Keratinocyte (primary cell): Measurements from ENCODE around the gene ARHGEF3. TPM values are rescaled to one million over a fixed set of nuclear protein-coding genes. Genes with fewer than 3 reads are reported as not detected.
"Not testable (repeated sequence)": the region's sequence is repeated elsewhere in the genome, so short reads cannot be mapped to it uniquely, and the experiment has no call there.

Experiments used
- DNase-seq: peaks from one replicate; pipeline ENCODE4 v3.0.0-alpha.2; 2011; ENCODE audit warnings: low read depth, missing footprints, low spot score
- FAIRE-seq: peaks from 2 replicates; lab custom pipeline; 2011; peaks lifted over from hg19 to GRCh38; lab: Jason Lieb, UNC
- H2AFZ ChIP-seq: 2 replicates; pipeline ENCODE4 v1.6.0; 2012; ENCODE audit warnings: low read length, control low read depth, inconsistent platforms; ENCODE audit not compliant: control insufficient read depth
- H3K27ac ChIP-seq: 2 replicates; pipeline ENCODE4 v1.5.1; 2011; ENCODE audit warnings: low read length; ENCODE audit not compliant: control insufficient read depth, insufficient read depth
- H3K27me3 ChIP-seq: 3 replicates; pipeline ENCODE4 v1.6.0; 2011; ENCODE audit warnings: low read length; ENCODE audit not compliant: control insufficient read depth, insufficient read depth; ENCODE audit errors: extremely low read depth
- H3K36me3 ChIP-seq, 2 experiments: 2 replicates in 1 of 2; 3 replicates in 1 of 2; pipeline ENCODE4 v1.5.1; 2011; ENCODE audit warnings: low read length in 2 of 2, mild to moderate bottlenecking in 1 of 2; ENCODE audit not compliant: control insufficient read depth in 2 of 2, insufficient read depth in 2 of 2; ENCODE audit errors: extremely low read depth in 1 of 2
- H3K4me1 ChIP-seq: 3 replicates; pipeline ENCODE4 v1.5.1; 2011; ENCODE audit warnings: low read length; ENCODE audit not compliant: control insufficient read depth, insufficient read depth; ENCODE audit errors: extremely low read depth
- H3K4me2 ChIP-seq: 3 replicates; pipeline ENCODE4 v1.6.0; 2011; ENCODE audit warnings: low read depth, low read length; ENCODE audit not compliant: control insufficient read depth, insufficient read depth; ENCODE audit errors: extremely low read depth
- H3K4me3 ChIP-seq, 3 experiments: fragments of 200-600 bp in 1 of 3; sonication (generic) in 1 of 3; 2 replicates in 2 of 3; 3 replicates in 1 of 3; pipeline ENCODE4 v1.5.1; 2011 to 2016; ENCODE audit warnings: low read length in 3 of 3, mild to moderate bottlenecking in 3 of 3, control low read depth in 2 of 3, inconsistent platforms in 1 of 3, low read depth in 1 of 3, mixed read lengths in 1 of 3, mixed run types in 1 of 3, moderate library complexity in 1 of 3; ENCODE audit not compliant: control insufficient read depth in 2 of 3, insufficient read depth in 2 of 3; ENCODE audit errors: extremely low read depth in 1 of 3
- H3K79me2 ChIP-seq: 2 replicates; pipeline ENCODE4 v1.6.0; 2012; ENCODE audit warnings: low read length; ENCODE audit not compliant: control insufficient read depth, insufficient read depth
- H3K9ac ChIP-seq: 3 replicates; pipeline ENCODE4 v1.6.0; 2011; ENCODE audit warnings: low read length; ENCODE audit not compliant: control insufficient read depth, insufficient read depth; ENCODE audit errors: extremely low read depth
- H3K9me1 ChIP-seq: 3 replicates; pipeline ENCODE4 v1.6.0; 2011; ENCODE audit warnings: low read length; ENCODE audit not compliant: control insufficient read depth, insufficient read depth; ENCODE audit errors: extremely low read depth
- H3K9me3 ChIP-seq: 2 replicates; pipeline ENCODE4 v1.5.1; 2012; ENCODE audit warnings: low read depth, low read length; ENCODE audit not compliant: control insufficient read depth
- H4K20me1 ChIP-seq: 3 replicates; pipeline ENCODE4 v1.6.0; 2011; ENCODE audit warnings: low read length; ENCODE audit not compliant: control insufficient read depth, insufficient read depth; ENCODE audit errors: extremely low read depth
- CTCF ChIP-seq, 3 experiments: IDR thresholded peaks in 1 of 3; conservative IDR thresholded peaks in 1 of 3; optimal IDR thresholded peaks in 1 of 3; 2 replicates in 2 of 3; 3 replicates in 1 of 3; pipeline versions ENCODE3 to v1.5.1; 2011; ENCODE audit warnings: low read length in 3 of 3, mild to moderate bottlenecking in 3 of 3, moderate library complexity in 2 of 3, control low read depth in 1 of 3, inconsistent platforms in 1 of 3; ENCODE audit not compliant: insufficient read depth in 2 of 3; ENCODE audit errors: extremely low read depth in 1 of 3
- EZH2 ChIP-seq: IDR thresholded peaks from one replicate; pipeline ENCODE4 v1.6.1; 2012; ENCODE audit warnings: inconsistent platforms, mild to moderate bottlenecking, low read length, moderate library complexity
- dilution Hi-C: fragments of 300-500 bp; cut with MboI; formaldehyde crosslinking; loops from one replicate; pipeline ENCODE4 v1.7.0; 2020; ENCODE audit warnings: low sequenced_read_pairs; ENCODE audit not compliant: extremely low pct_ligation_motif_present
- polyA plus RNA-seq, 5 experiments: library from polyadenylated mRNA; depleted of rRNA in 3 of 5; stranded (reverse) in 3 of 5; stranded (forward) in 1 of 5; unstranded in 1 of 5; fragments of >200 nt; gene quantifications; 1 replicate in 1 of 5; 2 replicates in 3 of 5; 3 replicates in 1 of 5; pipeline versions ENCODE4 v1.2.1 to v1.2.3, GENCODE V29; 2011 to 2012; ENCODE audit warnings: missing spikeins in 2 of 5, low read depth in 1 of 5, low replicate concordance in 1 of 5

ARHGEF3 gene
- polyA plus RNA-seq, 1 donor (not counting 4 experiments of a cell fraction or from before 2014, with no cell fraction given), result 26.2 TPM

DNA sequence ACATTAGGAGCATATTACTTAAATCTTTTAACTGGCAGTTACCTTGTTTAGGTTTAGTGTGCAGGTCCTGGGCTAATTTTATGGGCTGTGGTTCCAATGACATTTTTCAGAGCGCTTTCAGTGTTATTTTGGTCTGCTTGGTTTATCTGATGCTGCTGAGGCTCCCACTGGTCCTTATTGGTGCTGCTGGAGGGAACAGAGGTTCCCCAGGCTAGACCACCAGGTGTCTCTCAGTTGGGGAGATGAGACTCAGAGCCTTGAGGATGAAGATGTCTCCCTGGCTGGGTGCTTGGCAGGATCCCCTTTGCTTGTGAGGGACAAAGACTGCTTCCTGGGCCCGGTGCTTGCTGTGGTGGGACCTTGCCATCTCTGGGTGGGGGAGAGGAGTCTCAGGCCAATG is 90.4 kb downstream of the ARHGEF3 start:
- FAIRE-seq (no peak), DNase-seq (no peak)
- H3K4me2 ChIP-seq, result no peak overlapping the region
- H3K36me3 ChIP-seq, result no peaks in the 10 kb centered on the region
- no peak overlapping the region for H3K9ac ChIP-seq
- no peaks in the 10 kb centered on the region for H3K27me3 ChIP-seq
- no peak overlapping the region for H3K27ac ChIP-seq
- no peaks in the 10 kb centered on the region for H3K79me2 ChIP-seq
- H3K9me3 ChIP-seq, result no peaks in the 10 kb centered on the region
- no peaks in the 10 kb centered on the region for H3K9me1 ChIP-seq
- no peaks in the 10 kb centered on the region for H4K20me1 ChIP-seq
- H3K4me1 ChIP-seq, result no peaks in the 10 kb centered on the region
- H3K4me3 ChIP-seq, result no peak overlapping the region
- dilution Hi-C loops, result loop anchor here (25.0 kb wide), 1 partner anchor 276 kb away; no protein-coding TSS in a partner anchor
- H2AFZ ChIP-seq, result no peak overlapping the region
- TF ChIP-seq EZH2 (no peak), CTCF (optimal IDR thresholded peaks at IDR 0.05 in 1 of 3, IDR thresholded peaks at IDR 0.05 in 1 of 3, conservative IDR thresholded peaks at IDR 0.05 in 1 of 3; ENCODE audit: extremely low read depth in 1 of 3, insufficient read depth in 2 of 3, low read length in 3 of 3) (no peak)

- not testable (repeated sequence) for H3K27me3 ChIP-seq, H3K9me3 ChIP-seq, H3K9ac ChIP-seq, H3K9me1 ChIP-seq, H3K79me2 ChIP-seq, H4K20me1 ChIP-seq, FAIRE-seq, H3K36me3 ChIP-seq, DNase-seq, H3K4me3 ChIP-seq, H3K4me2 ChIP-seq, H2AFZ ChIP-seq, H3K4me1 ChIP-seq, H3K27ac ChIP-seq
- dilution Hi-C loops, result loop anchor here (25.0 kb wide), 1 partner anchor 280 kb away; no protein-coding TSS in a partner anchor
Observed at GRCh38 chr3:56707412-56707811, 94.3 kb downstream of the ARHGEF3 start.

- dilution Hi-C loops, result loop anchor here (25.0 kb wide), 1 partner anchor 281 kb away; no protein-coding TSS in a partner anchor
- no peaks in the 10 kb centered on the region for H3K27me3 ChIP-seq
- no peak overlapping the region for H3K27ac ChIP-seq
- H3K9me3 ChIP-seq, result no peaks in the 10 kb centered on the region
- DNase-seq (no peak), FAIRE-seq (no peak)
- H3K4me3 ChIP-seq, result no peak overlapping the region
- no peaks in the 10 kb centered on the region for H3K79me2 ChIP-seq
- H3K36me3 ChIP-seq, result no peaks in the 10 kb centered on the region
- H2AFZ ChIP-seq, result no peak overlapping the region
- no peaks in the 10 kb centered on the region for H4K20me1 ChIP-seq
- H3K4me1 ChIP-seq, result no peaks in the 10 kb centered on the region
- no peak overlapping the region for H3K4me2 ChIP-seq
- H3K9ac ChIP-seq, result no peak overlapping the region
- no peaks in the 10 kb centered on the region for H3K9me1 ChIP-seq
- TF ChIP-seq CTCF (optimal IDR thresholded peaks at IDR 0.05 in 1 of 3, IDR thresholded peaks at IDR 0.05 in 1 of 3, conservative IDR thresholded peaks at IDR 0.05 in 1 of 3; ENCODE audit: extremely low read depth in 1 of 3, insufficient read depth in 2 of 3, low read length in 3 of 3) (no peak), EZH2 (no peak)
Observed at GRCh38 chr3:56706629-56707028, 95.1 kb downstream of the ARHGEF3 start.
